ENCODE data around the gene NUDT2. TPM values are rescaled to one million over a fixed set of nuclear protein-coding genes. Genes with fewer than 3 reads are reported as not detected.
A peak's percentile ranks its signal among the peaks of the same experiment; 100 is the strongest.

The NUDT2 gene
- total and polyA plus RNA-seq, 2 of the 4 experiments (the other 2 are of a cell fraction), result 36.6 to 45.0 TPM

GRCh38 chr9:34370970-34371880 lies 41.9 kb downstream of the NUDT2 start:
- CTCF ChIA-PET, result no interaction called here
- no peak overlapping the region for H4K8ac ChIP-seq (ENCODE audit: low read depth in 2 of 2, low read length in 2 of 2)
- H2BK5ac ChIP-seq (ENCODE audit: low read depth, low read length, poor library complexity, severe bottlenecking), result no peak overlapping the region
- ATAC-seq (ENCODE audit: low read depth), result peak; percentile 41; the same call in 1 of the 2 replicates
- H3K9me3 ChIP-seq (ENCODE audit: control insufficient read depth, insufficient read depth, low read length), result peaks cover 12% of the 10 kb centered on the region; the same call in 1 of the 2 replicates
- peaks cover 26% of the 10 kb centered on the region; the same call in 1 of the 2 replicates for H3K27me3 ChIP-seq (ENCODE audit: control insufficient read depth, insufficient read depth, low read length)
- H3K4me1 ChIP-seq (ENCODE audit: control insufficient read depth, insufficient read depth, low read length), result peaks cover 2% of the 10 kb centered on the region; the same call in 1 of the 2 replicates
- peak overlapping the region; percentile 14 for H3K4me3 ChIP-seq (ENCODE audit: insufficient read depth, low read depth, low read length)
- dilution Hi-C loops (cut with HindIII; ENCODE audit: low sequenced_read_pairs, unreplicated experiment) (no loop called here), intact Hi-C loops (cut with micrococcal nuclease) (no loop called here), in situ Hi-C loops (cut with MboI; ENCODE audit: low sequenced_read_pairs) (no loop called here)
- peak overlapping the region; percentile 85 for H2AFZ ChIP-seq (replicated peaks; ENCODE audit: low read length, poor library complexity)
- peaks cover 3% of the 10 kb centered on the region; the same call in 1 of the 2 replicates for H3K36me3 ChIP-seq (ENCODE audit: control insufficient read depth, insufficient read depth, low read length)
- H2BK120ac ChIP-seq (ENCODE audit: low read depth, low read length), result no peak overlapping the region
- DNase-seq, result no peak
- no peaks in the 10 kb centered on the region; the same call in 1 of the 2 replicates for H4K20me1 ChIP-seq (ENCODE audit: insufficient read depth, low read length)
- no peak overlapping the region for H3K18ac ChIP-seq (ENCODE audit: low read depth, low read length)
- WGBS, 2 experiments (ENCODE audit: extremely low coverage in 2 of 2, insufficient read length in 1 of 2), result 37% methylated on average over 79 of the region's 105 CpGs; no CpG with 5 or more reads in 1 of the 2 experiments
- H2BK20ac ChIP-seq (ENCODE audit: low read depth, low read length), result no peak overlapping the region
- H3K9me1 ChIP-seq (ENCODE audit: insufficient read depth, low read length), result peaks cover 4% of the 10 kb centered on the region; the same call in 1 of the 2 replicates
- no peak overlapping the region for H3K56ac ChIP-seq (ENCODE audit: extremely low read depth, insufficient read depth, low read length)
- H3K27ac ChIP-seq (ENCODE audit: insufficient read depth, low read length), result no peak overlapping the region
- BruUV-seq (replicated peaks), result no TSS peak
- peak overlapping the region; percentile 79 for H3K4me2 ChIP-seq (ENCODE audit: low read depth, low read length)
- POLR2A ChIA-PET (ENCODE audit: unreplicated experiment), result no interaction called here
- H2AK9ac ChIP-seq (replicated peaks; ENCODE audit: low read depth, low read length, poor library complexity), result no peak overlapping the region
- H3K14ac ChIP-seq (replicated peaks; ENCODE audit: low read depth, low read length), result no peak overlapping the region; the same call in 1 of the 2 replicates
- H3K23ac ChIP-seq (ENCODE audit: low read depth, low read length), result no peak overlapping the region
- TF ChIP-seq USF2 (IDR thresholded peaks at IDR 0.05; ENCODE audit: low read depth, low read length), result no peak
- TF ChIP-seq MAFK (IDR thresholded peaks at IDR 0.05; ENCODE audit: low read depth, low read length), result no peak
- TF ChIP-seq RCOR1 (IDR thresholded peaks at IDR 0.05; ENCODE audit: insufficient replicate concordance, low read length), result no peak
- TF ChIP-seq MXI1 (IDR thresholded peaks at IDR 0.05; ENCODE audit: borderline replicate concordance, low read depth, low read length), result no peak
- TF ChIP-seq POLR2A (IDR thresholded peaks at IDR 0.05; ENCODE audit: low read depth, low read length), result no peak
- no peak for TF ChIP-seq SMC3 (IDR thresholded peaks at IDR 0.05; ENCODE audit: low read depth, low read length)
- TF ChIP-seq BHLHE40 (IDR thresholded peaks at IDR 0.05; ENCODE audit: low read depth, low read length), result no peak
- TF ChIP-seq NFE2L2 (IDR thresholded peaks at IDR 0.05; ENCODE audit: low read depth, low read length), result no peak
- no peak for TF ChIP-seq CHD1 (IDR thresholded peaks at IDR 0.05; ENCODE audit: low read depth, low read length)
- TF ChIP-seq RAD21 (IDR thresholded peaks at IDR 0.05; ENCODE audit: low read length), result no peak
- no peak for TF ChIP-seq ELK1 (IDR thresholded peaks at IDR 0.05; ENCODE audit: borderline replicate concordance, low read depth, low read length)
- TF ChIP-seq CEBPB (IDR thresholded peaks at IDR 0.05; ENCODE audit: low read depth, low read length), result no peak
- TF ChIP-seq FOS (IDR thresholded peaks at IDR 0.05; ENCODE audit: low read depth, low read length), result no peak
- no peak overlapping the region for H2AK5ac ChIP-seq (ENCODE audit: low read depth, low read length)
- H4K91ac ChIP-seq (ENCODE audit: insufficient read depth, low read depth, low read length), result no peak overlapping the region
- H4K5ac ChIP-seq (ENCODE audit: low read depth, low read length), result no peak overlapping the region
- H3K79me1 ChIP-seq (ENCODE audit: low read depth in 1 of 2, low read length in 2 of 2), result no peaks in the 10 kb centered on the region
- H3K4ac ChIP-seq (ENCODE audit: low read depth, low read length), result no peak overlapping the region
- no peak overlapping the region for H2BK15ac ChIP-seq (ENCODE audit: low read depth, low read length)
- no peak overlapping the region for H3K9ac ChIP-seq (ENCODE audit: low read depth, low read length)
